K562 (cell line): ENCODE measurements around the gene TMEM107. TPM values are rescaled to one million over a fixed set of nuclear protein-coding genes. Genes with fewer than 3 reads are reported as not detected.
A peak's percentile ranks its signal among the peaks of the same experiment; 100 is the strongest.

Experiments used
- C11orf30 ChIP-seq: fragments of 450-650 bp; IDR thresholded peaks from 2 replicates; pipeline ENCODE4 v1.6.1; 2016; ENCODE audit warnings: low read depth, mild to moderate bottlenecking
- CSDE1 ChIP-seq, 2 experiments: fragments of 450-650 bp; IDR thresholded peaks; 2 replicates each; pipeline ENCODE4 v1.6.1; 2016; ENCODE audit warnings: mild to moderate bottlenecking in 1 of 2
- HCFC1 ChIP-seq: IDR thresholded peaks from 2 replicates; pipeline ENCODE4 v1.6.1; 2012; ENCODE audit warnings: low read depth, low read length, improper control_type of control experiment
- MTA2 ChIP-seq: fragments of 450-650 bp; IDR thresholded peaks from 2 replicates; pipeline ENCODE4 v1.6.1; 2016; ENCODE audit warnings: low read depth
- PHF21A ChIP-seq: fragments of 450-650 bp; IDR thresholded peaks from 2 replicates; pipeline ENCODE4 v1.6.1; 2017; ENCODE audit warnings: low read depth, borderline replicate concordance
- RBFOX2 ChIP-seq: fragments of 200-400 bp; formaldehyde crosslinking; IDR thresholded peaks from 2 replicates; pipeline ENCODE4 v1.6.1; 2017; ENCODE audit warnings: low read depth, mild to moderate bottlenecking, low read length, moderate library complexity
- SMARCA4 ChIP-seq: fragments of 450-650 bp; IDR thresholded peaks from 2 replicates; pipeline ENCODE4 v1.6.1; 2016
- SPI1 ChIP-seq: IDR thresholded peaks from 2 replicates; pipeline ENCODE4 v1.6.1; 2011; ENCODE audit warnings: low read depth, low read length, control low read depth, borderline replicate concordance
- ZNF121 ChIP-seq: sonication (generic); formaldehyde crosslinking; conservative IDR thresholded peaks from 2 replicates; pipeline ENCODE4 v1.8.0; 2022; ENCODE audit warnings: missing genetic modification reagents
- polyA plus RNA-seq, 8 experiments: library from polyadenylated mRNA; depleted of rRNA in 4 of 8; stranded (reverse) in 5 of 8; unstranded in 3 of 8; fragments of >200 nt; fragmentation: Nextera tagmentation in 2 of 8; fragmentation: Illumina TruSeq in 1 of 8; extraction: Ambion mirVana in 2 of 8; extraction: Trizol in 1 of 8; gene quantifications; 2 replicates each; pipeline versions ENCODE4 v1.2.1 to v1.2.3, GENCODE V29; 2011 to 2014; ENCODE audit warnings: inconsistent platforms in 1 of 8, missing spikeins in 1 of 8
- total RNA-seq, 7 experiments: library from RNA; depleted of rRNA in 6 of 7; stranded (reverse); fragments of >200 nt in 6 of 7; fragmentation: Illumina TruSeq in 2 of 7; extraction: Trizol in 2 of 7; gene quantifications; 2 replicates each; pipeline versions ENCODE4 v1.2.1 to v1.2.3, GENCODE V29; 2011 to 2021; ENCODE audit warnings: low replicate concordance in 1 of 7
- TF ChIP-seq, protein P1 (sequence below): fragments of 200-600 bp; sonication (generic); IDR thresholded peaks from one replicate; pipeline ENCODE4 v1.6.1; 2012; ENCODE audit warnings: mild to moderate bottlenecking, low read depth, low read length, inconsistent platforms
- TF ChIP-seq, protein P2 (sequence below): fragments of 450-650 bp; formaldehyde crosslinking; conservative IDR thresholded peaks from 2 replicates; pipeline ENCODE4 v1.4.0; 2022; ENCODE audit warnings: mild to moderate bottlenecking, missing genetic modification characterization
- TF ChIP-seq, protein P3 (sequence below): IDR thresholded peaks from 2 replicates; pipeline ENCODE4 v1.6.1; 2014; ENCODE audit warnings: antibody characterized with exemption

TMEM107 gene
- total and polyA plus RNA-seq, 9 of the 15 experiments (the other 6 are each of a cell fraction or from before 2014, with no cell fraction given) = 7.1 to 26.2 (median 16.9) TPM

DNA sequence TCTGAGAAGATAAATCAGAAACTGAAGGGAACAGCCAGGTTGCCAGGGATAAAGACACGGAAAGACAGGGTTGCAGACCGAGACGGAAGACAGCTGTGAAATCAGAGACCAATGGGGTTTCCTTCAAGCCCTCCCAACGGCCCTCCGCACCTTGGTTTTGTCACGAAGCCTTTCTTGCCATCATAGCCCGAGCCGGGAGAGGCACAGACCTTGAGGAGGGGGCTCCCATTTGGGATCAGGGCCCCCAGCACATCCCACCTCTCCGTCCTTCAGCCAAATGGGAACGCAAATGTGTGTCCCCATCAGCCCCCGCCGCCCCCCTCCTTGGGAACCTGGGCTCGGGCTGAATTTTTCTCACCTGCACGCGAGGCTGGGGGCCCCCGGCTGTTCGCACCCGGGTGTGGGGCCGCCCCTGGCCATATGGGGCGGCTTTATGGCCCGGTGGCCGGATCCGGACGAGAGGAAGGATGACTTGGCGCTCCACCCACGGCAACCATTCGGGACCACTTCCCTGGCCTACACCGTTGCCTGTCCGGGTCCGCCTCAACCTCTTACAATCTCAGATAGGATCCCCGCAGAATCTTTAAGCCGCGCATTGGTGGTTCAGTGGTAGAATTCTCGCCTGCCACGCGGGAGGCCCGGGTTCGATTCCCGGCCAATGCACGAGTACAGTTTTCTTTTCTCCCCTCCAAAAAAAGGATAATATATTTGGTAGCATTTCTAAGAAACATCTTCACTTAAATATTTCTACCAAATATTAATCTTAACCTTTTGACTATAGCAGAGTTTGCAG is 50.8 kb downstream of the TMEM107 start (continued):
- TF ChIP-seq, protein P1, sequence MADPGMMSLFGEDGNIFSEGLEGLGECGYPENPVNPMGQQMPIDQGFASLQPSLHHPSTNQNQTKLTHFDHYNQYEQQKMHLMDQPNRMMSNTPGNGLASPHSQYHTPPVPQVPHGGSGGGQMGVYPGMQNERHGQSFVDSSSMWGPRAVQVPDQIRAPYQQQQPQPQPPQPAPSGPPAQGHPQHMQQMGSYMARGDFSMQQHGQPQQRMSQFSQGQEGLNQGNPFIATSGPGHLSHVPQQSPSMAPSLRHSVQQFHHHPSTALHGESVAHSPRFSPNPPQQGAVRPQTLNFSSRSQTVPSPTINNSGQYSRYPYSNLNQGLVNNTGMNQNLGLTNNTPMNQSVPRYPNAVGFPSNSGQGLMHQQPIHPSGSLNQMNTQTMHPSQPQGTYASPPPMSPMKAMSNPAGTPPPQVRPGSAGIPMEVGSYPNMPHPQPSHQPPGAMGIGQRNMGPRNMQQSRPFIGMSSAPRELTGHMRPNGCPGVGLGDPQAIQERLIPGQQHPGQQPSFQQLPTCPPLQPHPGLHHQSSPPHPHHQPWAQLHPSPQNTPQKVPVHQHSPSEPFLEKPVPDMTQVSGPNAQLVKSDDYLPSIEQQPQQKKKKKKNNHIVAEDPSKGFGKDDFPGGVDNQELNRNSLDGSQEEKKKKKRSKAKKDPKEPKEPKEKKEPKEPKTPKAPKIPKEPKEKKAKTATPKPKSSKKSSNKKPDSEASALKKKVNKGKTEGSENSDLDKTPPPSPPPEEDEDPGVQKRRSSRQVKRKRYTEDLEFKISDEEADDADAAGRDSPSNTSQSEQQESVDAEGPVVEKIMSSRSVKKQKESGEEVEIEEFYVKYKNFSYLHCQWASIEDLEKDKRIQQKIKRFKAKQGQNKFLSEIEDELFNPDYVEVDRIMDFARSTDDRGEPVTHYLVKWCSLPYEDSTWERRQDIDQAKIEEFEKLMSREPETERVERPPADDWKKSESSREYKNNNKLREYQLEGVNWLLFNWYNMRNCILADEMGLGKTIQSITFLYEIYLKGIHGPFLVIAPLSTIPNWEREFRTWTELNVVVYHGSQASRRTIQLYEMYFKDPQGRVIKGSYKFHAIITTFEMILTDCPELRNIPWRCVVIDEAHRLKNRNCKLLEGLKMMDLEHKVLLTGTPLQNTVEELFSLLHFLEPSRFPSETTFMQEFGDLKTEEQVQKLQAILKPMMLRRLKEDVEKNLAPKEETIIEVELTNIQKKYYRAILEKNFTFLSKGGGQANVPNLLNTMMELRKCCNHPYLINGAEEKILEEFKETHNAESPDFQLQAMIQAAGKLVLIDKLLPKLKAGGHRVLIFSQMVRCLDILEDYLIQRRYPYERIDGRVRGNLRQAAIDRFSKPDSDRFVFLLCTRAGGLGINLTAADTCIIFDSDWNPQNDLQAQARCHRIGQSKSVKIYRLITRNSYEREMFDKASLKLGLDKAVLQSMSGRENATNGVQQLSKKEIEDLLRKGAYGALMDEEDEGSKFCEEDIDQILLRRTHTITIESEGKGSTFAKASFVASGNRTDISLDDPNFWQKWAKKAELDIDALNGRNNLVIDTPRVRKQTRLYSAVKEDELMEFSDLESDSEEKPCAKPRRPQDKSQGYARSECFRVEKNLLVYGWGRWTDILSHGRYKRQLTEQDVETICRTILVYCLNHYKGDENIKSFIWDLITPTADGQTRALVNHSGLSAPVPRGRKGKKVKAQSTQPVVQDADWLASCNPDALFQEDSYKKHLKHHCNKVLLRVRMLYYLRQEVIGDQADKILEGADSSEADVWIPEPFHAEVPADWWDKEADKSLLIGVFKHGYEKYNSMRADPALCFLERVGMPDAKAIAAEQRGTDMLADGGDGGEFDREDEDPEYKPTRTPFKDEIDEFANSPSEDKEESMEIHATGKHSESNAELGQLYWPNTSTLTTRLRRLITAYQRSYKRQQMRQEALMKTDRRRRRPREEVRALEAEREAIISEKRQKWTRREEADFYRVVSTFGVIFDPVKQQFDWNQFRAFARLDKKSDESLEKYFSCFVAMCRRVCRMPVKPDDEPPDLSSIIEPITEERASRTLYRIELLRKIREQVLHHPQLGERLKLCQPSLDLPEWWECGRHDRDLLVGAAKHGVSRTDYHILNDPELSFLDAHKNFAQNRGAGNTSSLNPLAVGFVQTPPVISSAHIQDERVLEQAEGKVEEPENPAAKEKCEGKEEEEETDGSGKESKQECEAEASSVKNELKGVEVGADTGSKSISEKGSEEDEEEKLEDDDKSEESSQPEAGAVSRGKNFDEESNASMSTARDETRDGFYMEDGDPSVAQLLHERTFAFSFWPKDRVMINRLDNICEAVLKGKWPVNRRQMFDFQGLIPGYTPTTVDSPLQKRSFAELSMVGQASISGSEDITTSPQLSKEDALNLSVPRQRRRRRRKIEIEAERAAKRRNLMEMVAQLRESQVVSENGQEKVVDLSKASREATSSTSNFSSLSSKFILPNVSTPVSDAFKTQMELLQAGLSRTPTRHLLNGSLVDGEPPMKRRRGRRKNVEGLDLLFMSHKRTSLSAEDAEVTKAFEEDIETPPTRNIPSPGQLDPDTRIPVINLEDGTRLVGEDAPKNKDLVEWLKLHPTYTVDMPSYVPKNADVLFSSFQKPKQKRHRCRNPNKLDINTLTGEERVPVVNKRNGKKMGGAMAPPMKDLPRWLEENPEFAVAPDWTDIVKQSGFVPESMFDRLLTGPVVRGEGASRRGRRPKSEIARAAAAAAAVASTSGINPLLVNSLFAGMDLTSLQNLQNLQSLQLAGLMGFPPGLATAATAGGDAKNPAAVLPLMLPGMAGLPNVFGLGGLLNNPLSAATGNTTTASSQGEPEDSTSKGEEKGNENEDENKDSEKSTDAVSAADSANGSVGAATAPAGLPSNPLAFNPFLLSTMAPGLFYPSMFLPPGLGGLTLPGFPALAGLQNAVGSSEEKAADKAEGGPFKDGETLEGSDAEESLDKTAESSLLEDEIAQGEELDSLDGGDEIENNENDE = no peak
- TF ChIP-seq PHF21A (0 out of 2 replicates have a peak, but pooled peaks have one; percentile 8), CSDE1 (IDR thresholded peaks at IDR 0.05) (no peak), SMARCA4 (no peak), HCFC1 (peak; percentile 18; the same call in 1 of the 2 replicates), ZNF121 (CRISPR knock-in tag) (no peak), RBFOX2 (peak; percentile 57), MTA2 (no peak), C11orf30 (no peak), SPI1 (peak; percentile 18; the same call in 1 of the 2 replicates)
- TF ChIP-seq, protein P2, sequence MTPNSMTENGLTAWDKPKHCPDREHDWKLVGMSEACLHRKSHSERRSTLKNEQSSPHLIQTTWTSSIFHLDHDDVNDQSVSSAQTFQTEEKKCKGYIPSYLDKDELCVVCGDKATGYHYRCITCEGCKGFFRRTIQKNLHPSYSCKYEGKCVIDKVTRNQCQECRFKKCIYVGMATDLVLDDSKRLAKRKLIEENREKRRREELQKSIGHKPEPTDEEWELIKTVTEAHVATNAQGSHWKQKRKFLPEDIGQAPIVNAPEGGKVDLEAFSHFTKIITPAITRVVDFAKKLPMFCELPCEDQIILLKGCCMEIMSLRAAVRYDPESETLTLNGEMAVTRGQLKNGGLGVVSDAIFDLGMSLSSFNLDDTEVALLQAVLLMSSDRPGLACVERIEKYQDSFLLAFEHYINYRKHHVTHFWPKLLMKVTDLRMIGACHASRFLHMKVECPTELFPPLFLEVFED (CRISPR knock-in tag) = no peak
- TF ChIP-seq, protein P3, sequence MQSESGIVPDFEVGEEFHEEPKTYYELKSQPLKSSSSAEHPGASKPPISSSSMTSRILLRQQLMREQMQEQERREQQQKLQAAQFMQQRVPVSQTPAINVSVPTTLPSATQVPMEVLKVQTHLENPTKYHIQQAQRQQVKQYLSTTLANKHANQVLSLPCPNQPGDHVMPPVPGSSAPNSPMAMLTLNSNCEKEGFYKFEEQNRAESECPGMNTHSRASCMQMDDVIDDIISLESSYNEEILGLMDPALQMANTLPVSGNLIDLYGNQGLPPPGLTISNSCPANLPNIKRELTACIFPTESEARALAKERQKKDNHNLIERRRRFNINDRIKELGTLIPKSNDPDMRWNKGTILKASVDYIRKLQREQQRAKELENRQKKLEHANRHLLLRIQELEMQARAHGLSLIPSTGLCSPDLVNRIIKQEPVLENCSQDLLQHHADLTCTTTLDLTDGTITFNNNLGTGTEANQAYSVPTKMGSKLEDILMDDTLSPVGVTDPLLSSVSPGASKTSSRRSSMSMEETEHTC = no peak
